ENCODE results near the gene SMPD2. TPM values are rescaled to one million over a fixed set of nuclear protein-coding genes. Genes with fewer than 3 reads are reported as not detected.

The SMPD2 gene
- total and polyA plus RNA-seq, 8 donors: 7.1 to 17.0 (median 9.7) TPM

GRCh38 chr6:109477725-109478124 lies 37.2 kb downstream of the SMPD2 start:
- no peak for FAIRE-seq
- 50 to 69% methylated on average over 2 of the region's 2 CpGs for WGBS, 2 donors

GRCh38 chr6:109478222-109478805 lies 37.8 kb downstream of the SMPD2 start:
- Histone ChIP-seq H3K4me3 (peak overlapping the region in 1 of 4 donors; percentile 7), H3K4me1 (peaks cover 9 to 47% (median 10%) of the 10 kb centered on the region in 3 donors), H3K27me3 (no peaks in the 10 kb centered on the region), H3K36me3 (peaks cover 0 to 11% (median 3%) of the 10 kb centered on the region in 3 donors), H3K27ac (no peak overlapping the region), H3K9me3 (no peaks in the 10 kb centered on the region)
- no peak for FAIRE-seq
- TF ChIP-seq CTCF (IDR thresholded peaks at IDR 0.05): no peak
- ATAC-seq: no peak
- no peak for DNase-seq
- 73 to 78% methylated on average over 9 of the region's 9 CpGs for WGBS, 2 donors
- intact Hi-C loops (cut with DNase I): no loop called here

More at GRCh38 chr6:109477725-109478124, 37.2 kb downstream of the SMPD2 start:
- DNase-seq (no peak), ATAC-seq (no peak)
- no peaks in the 10 kb centered on the region for H3K27me3 ChIP-seq
- H3K36me3 ChIP-seq: peaks cover 0 to 14% (median 3%) of the 10 kb centered on the region in 3 donors
- no peak overlapping the region for H3K4me3 ChIP-seq
- TF ChIP-seq CTCF (IDR thresholded peaks at IDR 0.05): no peak
- intact Hi-C loops (cut with DNase I): no loop called here
- H3K27ac ChIP-seq: no peak overlapping the region
- no peaks in the 10 kb centered on the region for H3K9me3 ChIP-seq
- H3K4me1 ChIP-seq: peaks cover 9 to 47% (median 10%) of the 10 kb centered on the region in 3 donors

GRCh38 chr6:109478841-109479624 lies 38.5 kb downstream of the SMPD2 start:
- Histone ChIP-seq H3K27me3 (no peaks in the 10 kb centered on the region), H3K9me3 (no peaks in the 10 kb centered on the region), H3K36me3 (peaks cover 0 to 4% (median 0%) of the 10 kb centered on the region in 3 donors), H3K4me1 (peaks cover 9 to 47% (median 10%) of the 10 kb centered on the region in 3 donors), H3K27ac (no peak overlapping the region), H3K4me3 (peak overlapping the region in 1 of 4 donors; percentile 7)
- no peak for DNase-seq
- TF ChIP-seq CTCF (IDR thresholded peaks at IDR 0.05): no peak
- FAIRE-seq: no peak
- no peak for ATAC-seq
- intact Hi-C loops (cut with DNase I): no loop called here
- 86 to 88% methylated on average over 5 of the region's 5 CpGs for WGBS, 2 donors

- 97 to 98% methylated on average over 7 of the region's 7 CpGs for WGBS, 2 donors
These were observed 40.5 kb downstream of the SMPD2 start for GRCh38 chr6:109480993-109481480.

More at GRCh38 chr6:109480993-109481480, 40.5 kb downstream of the SMPD2 start:
- intact Hi-C loops (cut with DNase I): no loop called here
- Histone ChIP-seq H3K9me3 (no peaks in the 10 kb centered on the region), H3K4me1 (peaks cover 9 to 41% (median 10%) of the 10 kb centered on the region in 3 donors), H3K4me3 (no peak overlapping the region), H3K36me3 (no peaks in the 10 kb centered on the region), H3K27me3 (no peaks in the 10 kb centered on the region), H3K27ac (no peak overlapping the region)
- ATAC-seq: no peak
- no peak for TF ChIP-seq CTCF (IDR thresholded peaks at IDR 0.05)
- FAIRE-seq: no peak
- no peak for DNase-seq

All from pancreas (tissue), 10 donors.